Renal pelvis (tissue), 4 donors: ENCODE data around the gene ELOB. TPM values are rescaled to one million over a fixed set of nuclear protein-coding genes. Genes with fewer than 3 reads are reported as not detected.

ENCODE experiments used
- DNase-seq: peaks from one replicate; pipeline ENCODE4 v3.0.0-alpha.2; 2013
- polyA plus RNA-seq, 3 donors: library from polyadenylated mRNA; unstranded; fragments of 120-200 nt; gene quantifications; one replicate each; pipeline ENCODE4 v1.2.1, GENCODE V29; 2013; ENCODE audit not compliant: insufficient read length in 3 of 3

The ELOB gene
- polyA plus RNA-seq, 3 donors = 203 to 310 (median 281) TPM

DNA sequence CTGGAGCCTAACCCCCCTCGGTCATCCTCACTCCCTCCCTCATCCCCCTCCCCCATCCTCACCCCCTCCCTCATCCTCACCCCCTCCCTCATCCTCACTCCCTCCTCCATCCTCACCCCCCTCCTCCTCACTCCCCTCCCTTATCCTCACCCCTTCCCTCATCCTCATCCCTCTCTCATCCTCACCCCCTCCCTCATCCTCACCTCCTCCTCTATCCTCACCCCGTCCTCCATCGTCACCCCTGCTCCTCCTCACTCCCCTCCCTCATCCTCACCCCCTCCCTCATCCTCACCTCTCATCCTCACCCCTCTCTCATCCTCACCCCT is 9.7 kb upstream of the ELOB start:
- no peak for DNase-seq

GRCh38 chr16:2786061-2786825 is 9.2 kb upstream of the ELOB start:
- DNase-seq = no peak

DNA sequence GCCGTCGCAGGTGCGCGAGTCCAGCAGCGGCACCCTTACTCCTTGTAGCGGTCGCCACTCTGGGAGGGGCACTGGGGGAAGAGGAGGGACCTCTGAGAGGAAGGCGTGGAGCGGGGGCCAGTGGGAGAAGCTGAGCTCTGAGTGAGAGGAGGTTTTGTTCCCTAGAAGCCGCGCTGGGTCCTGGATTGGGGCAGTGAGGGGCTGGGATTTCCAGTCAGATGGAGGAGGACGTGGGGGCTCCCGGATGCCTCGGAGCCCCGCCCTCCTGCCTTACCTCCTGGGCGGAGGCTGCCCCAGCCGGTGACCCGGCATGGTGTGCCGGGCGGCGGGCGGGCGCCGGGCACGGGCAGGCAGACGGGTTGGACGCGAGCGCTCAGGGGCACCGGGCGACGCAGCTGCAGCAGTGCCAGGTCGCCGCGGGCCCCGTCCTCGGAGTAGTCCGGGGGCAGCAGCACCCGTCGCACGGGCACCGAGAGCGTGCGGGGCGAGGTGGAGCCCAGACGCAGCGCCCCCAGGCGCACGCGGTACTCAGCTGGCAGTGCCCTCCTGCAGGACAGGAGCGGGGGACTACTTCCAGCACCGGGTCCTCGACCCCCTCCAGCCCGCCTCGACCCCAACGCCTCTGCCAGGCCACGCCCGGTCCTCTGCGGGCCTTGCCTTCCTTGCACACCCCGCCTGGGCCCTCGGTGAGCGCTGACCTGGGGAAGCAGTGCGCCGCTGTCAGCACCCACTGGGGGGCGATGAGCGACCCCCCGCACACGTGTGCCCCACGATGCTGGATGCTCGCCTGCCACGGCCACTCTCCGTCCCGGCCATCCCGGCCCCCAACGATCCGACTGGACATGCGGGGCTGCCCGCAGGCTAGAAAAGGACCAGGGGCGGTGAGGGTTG is 8.3 kb upstream of the ELOB start:
- no peak for DNase-seq

GRCh38 chr16:2784358-2785100 is 7.4 kb upstream of the ELOB start:
- DNase-seq = no peak

DNA sequence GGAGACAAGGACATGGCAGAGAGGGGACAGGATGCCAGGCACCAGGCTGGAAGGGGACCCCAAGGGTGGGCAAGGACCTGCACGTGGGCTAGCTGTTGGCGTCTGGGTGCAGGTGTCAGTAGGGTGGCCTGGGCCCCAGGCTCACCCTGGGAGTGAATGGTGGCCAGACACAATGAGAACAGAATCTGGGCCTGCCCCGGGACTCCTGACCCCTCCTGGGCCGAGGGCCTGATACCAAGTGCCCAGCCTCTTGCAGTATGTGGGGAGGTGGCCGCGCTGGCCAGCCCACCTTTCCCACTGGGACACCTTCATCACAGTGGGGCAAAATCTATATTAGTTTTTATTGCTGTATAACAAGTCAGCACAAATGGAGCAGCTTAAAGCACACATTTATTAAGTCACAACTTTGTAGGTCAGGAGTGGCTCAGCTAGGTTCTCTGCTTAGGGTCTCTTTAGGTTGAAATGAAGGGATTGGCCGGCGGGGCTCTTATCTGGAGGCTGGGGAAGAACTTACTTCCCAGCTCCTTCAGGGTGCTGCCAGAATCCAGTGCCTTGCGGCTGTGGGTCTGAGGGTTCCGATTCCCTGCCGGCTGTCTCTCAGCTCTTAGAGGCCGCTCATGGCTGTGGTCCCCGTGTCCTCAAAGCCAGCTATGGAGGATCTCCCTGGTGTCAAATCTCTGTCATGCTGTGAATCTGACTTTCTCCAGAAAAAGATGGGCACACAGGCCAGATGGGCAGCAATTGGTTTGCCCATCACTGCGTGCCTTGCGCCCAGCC is 6.7 kb upstream of the ELOB start:
- DNase-seq = no peak

- DNase-seq = no peak
Observed at GRCh38 chr16:2782583-2783351, 5.7 kb upstream of the ELOB start.

DNA sequence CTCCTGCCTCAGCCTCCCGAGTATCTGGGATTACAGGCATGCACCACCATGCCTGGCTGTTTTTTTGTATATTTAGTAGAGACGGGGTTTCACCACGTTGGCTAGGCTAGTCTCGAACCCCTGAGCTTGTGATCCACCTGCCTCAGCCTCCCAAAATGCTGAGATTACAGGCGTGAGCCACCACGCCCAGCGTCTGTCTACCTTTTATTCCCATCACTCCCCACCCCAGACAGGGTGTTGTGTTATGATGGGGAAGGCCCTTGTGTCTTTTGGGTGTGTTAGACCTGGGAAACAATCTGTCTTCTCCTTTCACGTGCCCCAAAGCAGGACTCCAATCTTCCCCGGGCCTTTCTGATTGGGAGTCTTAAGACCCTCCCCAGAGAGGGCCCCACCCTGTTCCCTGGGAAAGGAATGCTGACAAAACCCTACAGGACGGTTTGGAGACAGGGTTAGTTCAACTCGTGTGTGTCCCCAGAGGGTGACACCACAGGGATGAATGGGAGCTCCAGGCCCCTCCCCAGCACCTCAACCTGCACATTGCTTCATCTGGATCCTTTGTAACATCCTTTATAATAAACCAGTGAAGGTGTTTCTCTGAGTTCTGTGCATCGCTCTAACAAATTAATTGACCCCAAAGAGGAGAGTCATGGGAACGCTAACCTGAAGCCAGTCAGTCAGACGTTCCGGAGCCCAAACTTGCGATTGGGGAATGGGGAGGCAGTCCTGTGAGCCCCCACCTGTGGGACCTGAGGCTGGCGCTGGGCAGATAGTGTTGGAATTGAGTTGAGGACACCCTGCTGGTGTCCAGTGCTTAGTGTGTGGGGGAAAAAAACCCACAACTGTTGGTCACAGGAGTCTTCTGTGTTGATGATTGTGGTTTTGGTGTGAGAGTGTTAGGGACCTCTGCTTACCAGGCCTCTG is 3.2 kb upstream of the ELOB start:
- DNase-seq = no peak

DNA sequence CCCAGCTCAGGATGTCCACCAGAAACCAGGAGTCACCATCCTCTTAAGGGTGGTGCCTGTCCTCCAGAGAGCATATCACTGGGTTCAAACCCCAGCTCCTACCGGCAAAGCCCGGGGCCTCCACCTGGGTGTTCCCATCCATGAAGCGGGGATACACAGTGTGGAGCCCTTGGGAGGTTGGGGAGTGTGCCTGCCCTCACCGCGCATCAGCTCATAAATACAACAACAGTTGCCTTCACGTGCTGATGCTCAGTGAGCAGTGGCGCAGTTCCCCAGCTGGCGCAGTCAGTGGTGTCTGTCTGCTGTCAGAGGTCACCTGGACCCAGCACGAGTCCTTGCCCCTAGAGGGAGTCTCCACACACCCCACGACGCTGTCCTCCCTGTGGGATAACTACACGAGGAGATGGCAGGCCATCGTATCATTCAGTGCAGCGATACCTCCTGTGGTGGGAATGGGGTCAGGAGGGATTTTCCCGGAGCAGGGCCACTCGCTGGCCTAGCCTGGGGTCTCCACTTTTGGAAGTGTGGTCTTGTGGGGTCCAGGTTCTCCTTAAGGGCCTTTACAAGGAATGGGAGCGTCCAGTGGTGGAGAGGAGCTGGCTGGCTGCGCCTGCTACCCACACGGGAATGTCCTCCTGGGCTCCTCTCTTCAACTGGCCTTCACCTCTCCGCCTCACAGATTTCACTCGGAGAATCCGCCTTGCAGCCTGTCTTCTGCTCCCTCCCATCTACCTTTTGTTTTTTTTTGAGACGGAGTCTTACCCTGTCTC is 2.3 kb upstream of the ELOB start:
- DNase-seq = no peak

DNA sequence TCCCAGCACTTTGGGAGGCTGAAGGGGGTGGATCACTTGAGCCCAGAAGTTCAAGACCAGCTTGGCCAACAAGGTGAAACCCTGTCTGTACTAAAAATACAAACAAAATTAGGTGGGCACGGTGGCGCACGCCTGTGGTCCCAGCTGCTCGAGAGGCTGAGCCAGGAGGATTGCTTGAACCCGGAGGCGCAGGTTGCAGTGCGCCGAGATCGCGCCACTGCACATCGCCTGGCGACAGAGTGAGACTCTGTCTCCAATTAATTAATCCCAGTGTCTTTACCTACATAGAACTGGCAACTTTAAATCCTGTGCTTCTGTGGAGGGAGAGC is 1.5 kb upstream of the ELOB start:
- DNase-seq = no peak

- peak; percentile 55 for DNase-seq
Observed at GRCh38 chr16:2777903-2778629, 986 bp upstream of the ELOB start.

- DNase-seq = no peak
Observed at GRCh38 chr16:2776500-2777139, 460 bp downstream of the ELOB start.

GRCh38 chr16:2775765-2776499 is 1.1 kb downstream of the ELOB start:
- no peak for DNase-seq

- DNase-seq = no peak
Observed at GRCh38 chr16:2775131-2775716, 1.9 kb downstream of the ELOB start.

DNA sequence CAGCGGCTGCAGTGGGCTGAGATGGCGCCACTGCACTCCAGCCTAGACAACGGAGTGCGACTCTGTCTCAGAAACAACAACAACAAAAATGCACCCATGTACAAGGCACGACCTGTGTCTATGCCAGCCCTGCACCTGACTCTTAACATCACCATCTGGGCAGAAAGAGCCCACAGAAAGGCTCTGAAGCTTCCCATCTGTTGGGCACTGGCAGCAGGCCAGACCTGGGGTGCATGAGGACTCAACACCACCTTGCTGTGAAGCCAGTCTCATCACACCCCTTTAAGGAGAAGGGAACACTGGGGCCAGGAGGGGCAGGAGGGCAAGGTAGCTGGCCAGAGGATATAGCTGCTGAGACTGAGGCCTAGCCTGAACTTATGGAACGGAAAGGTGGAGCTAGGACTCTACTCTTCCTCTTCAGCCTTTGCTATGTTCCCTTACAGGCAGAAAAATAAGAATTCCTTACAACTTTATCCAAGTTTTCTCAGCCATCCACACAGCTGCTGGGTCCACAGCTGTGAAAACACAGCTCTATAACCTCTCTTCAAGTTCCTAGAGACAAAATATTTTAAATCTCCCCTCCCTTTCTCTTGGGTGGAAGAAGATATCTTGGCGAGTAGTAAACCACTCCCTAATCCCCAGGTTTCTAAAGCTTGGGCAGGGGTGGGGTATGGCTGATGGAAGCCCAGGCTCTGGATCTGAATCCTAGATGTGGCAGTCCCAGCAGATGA is 2.8 kb downstream of the ELOB start:
- no peak for DNase-seq

- DNase-seq = no peak
Observed at GRCh38 chr16:2773188-2773968, 3.7 kb downstream of the ELOB start.
